K562 (cell line): Measurements from ENCODE around the gene PRRC2A. TPM values are rescaled to one million over a fixed set of nuclear protein-coding genes. Genes with fewer than 3 reads are reported as not detected.

Experiments used
- SP2 ChIP-seq: IDR thresholded peaks from 2 replicates; pipeline ENCODE4 v1.6.1; 2011; ENCODE audit warnings: mild to moderate bottlenecking, low read depth, low read length, moderate library complexity; ENCODE audit not compliant: poor library complexity, severe bottlenecking; ENCODE audit errors: extremely low read depth
- polyA plus RNA-seq, 8 experiments: library from polyadenylated mRNA; depleted of rRNA in 4 of 8; stranded (reverse) in 5 of 8; unstranded in 3 of 8; fragments of >200 nt; fragmentation: Nextera tagmentation in 2 of 8; fragmentation: Illumina TruSeq in 1 of 8; extraction: Ambion mirVana in 2 of 8; extraction: Trizol in 1 of 8; gene quantifications; 2 replicates each; pipeline versions ENCODE4 v1.2.1 to v1.2.3, GENCODE V29; 2011 to 2014; ENCODE audit warnings: inconsistent platforms in 1 of 8, missing spikeins in 1 of 8
- total RNA-seq, 7 experiments: library from RNA; depleted of rRNA in 6 of 7; stranded (reverse); fragments of >200 nt in 6 of 7; fragmentation: Illumina TruSeq in 2 of 7; extraction: Trizol in 2 of 7; gene quantifications; 2 replicates each; pipeline versions ENCODE4 v1.2.1 to v1.2.3, GENCODE V29; 2011 to 2021; ENCODE audit warnings: low replicate concordance in 1 of 7
- TF ChIP-seq, protein P1 (sequence below), 2 experiments: fragments of 450-650 bp; formaldehyde crosslinking in 1 of 2; IDR thresholded peaks; 2 replicates each; pipeline versions ENCODE4 v1.4.0 to v1.6.1; 2014 to 2020; ENCODE audit warnings: mild to moderate bottlenecking in 2 of 2, borderline replicate concordance in 1 of 2, low read depth in 1 of 2
- TF ChIP-seq, protein P2 (sequence below): fragments of 200-800 bp; sonication (Bioruptor generic); IDR thresholded peaks from 2 replicates; pipeline ENCODE4 v1.6.1; 2016; ENCODE audit warnings: missing genetic modification characterization, missing compliant biosample characterization

Gene PRRC2A
- total and polyA plus RNA-seq, 9 of the 15 experiments (the other 6 are each of a cell fraction or from before 2014, with no cell fraction given): 1.0 to 332 (median 63.0) TPM

DNA sequence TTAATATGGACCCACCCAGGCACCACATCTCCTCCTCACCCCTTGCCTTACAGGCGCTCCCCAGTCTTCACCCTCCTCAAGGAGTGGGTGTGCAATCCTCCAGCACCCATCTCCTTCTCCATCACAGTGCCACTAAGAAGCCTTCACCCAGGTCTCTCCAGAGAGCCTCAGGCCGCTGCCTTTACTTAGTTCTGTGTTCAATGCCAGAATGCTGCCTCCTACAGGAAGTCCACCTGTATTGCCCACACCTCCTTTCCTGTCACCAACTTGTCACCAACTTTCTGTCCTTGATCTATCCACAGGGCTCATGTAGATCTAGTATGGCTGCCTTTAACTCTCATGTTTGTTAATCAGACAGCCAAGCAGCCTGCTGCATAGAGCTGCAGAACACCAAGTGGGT is 35.0 kb upstream of the PRRC2A start (continued):
- TF ChIP-seq, protein P1, sequence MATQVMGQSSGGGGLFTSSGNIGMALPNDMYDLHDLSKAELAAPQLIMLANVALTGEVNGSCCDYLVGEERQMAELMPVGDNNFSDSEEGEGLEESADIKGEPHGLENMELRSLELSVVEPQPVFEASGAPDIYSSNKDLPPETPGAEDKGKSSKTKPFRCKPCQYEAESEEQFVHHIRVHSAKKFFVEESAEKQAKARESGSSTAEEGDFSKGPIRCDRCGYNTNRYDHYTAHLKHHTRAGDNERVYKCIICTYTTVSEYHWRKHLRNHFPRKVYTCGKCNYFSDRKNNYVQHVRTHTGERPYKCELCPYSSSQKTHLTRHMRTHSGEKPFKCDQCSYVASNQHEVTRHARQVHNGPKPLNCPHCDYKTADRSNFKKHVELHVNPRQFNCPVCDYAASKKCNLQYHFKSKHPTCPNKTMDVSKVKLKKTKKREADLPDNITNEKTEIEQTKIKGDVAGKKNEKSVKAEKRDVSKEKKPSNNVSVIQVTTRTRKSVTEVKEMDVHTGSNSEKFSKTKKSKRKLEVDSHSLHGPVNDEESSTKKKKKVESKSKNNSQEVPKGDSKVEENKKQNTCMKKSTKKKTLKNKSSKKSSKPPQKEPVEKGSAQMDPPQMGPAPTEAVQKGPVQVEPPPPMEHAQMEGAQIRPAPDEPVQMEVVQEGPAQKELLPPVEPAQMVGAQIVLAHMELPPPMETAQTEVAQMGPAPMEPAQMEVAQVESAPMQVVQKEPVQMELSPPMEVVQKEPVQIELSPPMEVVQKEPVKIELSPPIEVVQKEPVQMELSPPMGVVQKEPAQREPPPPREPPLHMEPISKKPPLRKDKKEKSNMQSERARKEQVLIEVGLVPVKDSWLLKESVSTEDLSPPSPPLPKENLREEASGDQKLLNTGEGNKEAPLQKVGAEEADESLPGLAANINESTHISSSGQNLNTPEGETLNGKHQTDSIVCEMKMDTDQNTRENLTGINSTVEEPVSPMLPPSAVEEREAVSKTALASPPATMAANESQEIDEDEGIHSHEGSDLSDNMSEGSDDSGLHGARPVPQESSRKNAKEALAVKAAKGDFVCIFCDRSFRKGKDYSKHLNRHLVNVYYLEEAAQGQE (IDR thresholded peaks at IDR 0.05; ENCODE audit: borderline replicate concordance): peak; percentile 29; the same call in 1 of the 2 replicates
- TF ChIP-seq, protein P1 (CRISPR knock-in tag; IDR thresholded peaks at IDR 0.05; ENCODE audit: low read depth): no peak
- no peak for TF ChIP-seq SP2
- TF ChIP-seq, protein P2, sequence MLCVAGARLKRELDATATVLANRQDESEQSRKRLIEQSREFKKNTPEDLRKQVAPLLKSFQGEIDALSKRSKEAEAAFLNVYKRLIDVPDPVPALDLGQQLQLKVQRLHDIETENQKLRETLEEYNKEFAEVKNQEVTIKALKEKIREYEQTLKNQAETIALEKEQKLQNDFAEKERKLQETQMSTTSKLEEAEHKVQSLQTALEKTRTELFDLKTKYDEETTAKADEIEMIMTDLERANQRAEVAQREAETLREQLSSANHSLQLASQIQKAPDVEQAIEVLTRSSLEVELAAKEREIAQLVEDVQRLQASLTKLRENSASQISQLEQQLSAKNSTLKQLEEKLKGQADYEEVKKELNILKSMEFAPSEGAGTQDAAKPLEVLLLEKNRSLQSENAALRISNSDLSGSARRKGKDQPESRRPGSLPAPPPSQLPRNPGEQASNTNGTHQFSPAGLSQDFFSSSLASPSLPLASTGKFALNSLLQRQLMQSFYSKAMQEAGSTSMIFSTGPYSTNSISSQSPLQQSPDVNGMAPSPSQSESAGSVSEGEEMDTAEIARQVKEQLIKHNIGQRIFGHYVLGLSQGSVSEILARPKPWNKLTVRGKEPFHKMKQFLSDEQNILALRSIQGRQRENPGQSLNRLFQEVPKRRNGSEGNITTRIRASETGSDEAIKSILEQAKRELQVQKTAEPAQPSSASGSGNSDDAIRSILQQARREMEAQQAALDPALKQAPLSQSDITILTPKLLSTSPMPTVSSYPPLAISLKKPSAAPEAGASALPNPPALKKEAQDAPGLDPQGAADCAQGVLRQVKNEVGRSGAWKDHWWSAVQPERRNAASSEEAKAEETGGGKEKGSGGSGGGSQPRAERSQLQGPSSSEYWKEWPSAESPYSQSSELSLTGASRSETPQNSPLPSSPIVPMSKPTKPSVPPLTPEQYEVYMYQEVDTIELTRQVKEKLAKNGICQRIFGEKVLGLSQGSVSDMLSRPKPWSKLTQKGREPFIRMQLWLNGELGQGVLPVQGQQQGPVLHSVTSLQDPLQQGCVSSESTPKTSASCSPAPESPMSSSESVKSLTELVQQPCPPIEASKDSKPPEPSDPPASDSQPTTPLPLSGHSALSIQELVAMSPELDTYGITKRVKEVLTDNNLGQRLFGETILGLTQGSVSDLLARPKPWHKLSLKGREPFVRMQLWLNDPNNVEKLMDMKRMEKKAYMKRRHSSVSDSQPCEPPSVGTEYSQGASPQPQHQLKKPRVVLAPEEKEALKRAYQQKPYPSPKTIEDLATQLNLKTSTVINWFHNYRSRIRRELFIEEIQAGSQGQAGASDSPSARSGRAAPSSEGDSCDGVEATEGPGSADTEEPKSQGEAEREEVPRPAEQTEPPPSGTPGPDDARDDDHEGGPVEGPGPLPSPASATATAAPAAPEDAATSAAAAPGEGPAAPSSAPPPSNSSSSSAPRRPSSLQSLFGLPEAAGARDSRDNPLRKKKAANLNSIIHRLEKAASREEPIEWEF (CRISPR knock-in tag): no peak
